SK-N-SH (cell line): ENCODE measurements around the gene CCDC178. TPM values are rescaled to one million over a fixed set of nuclear protein-coding genes. Genes with fewer than 3 reads are reported as not detected.

Experiments used
- CTCF ChIA-PET: fragments of 300-600, 350-600 bp; formaldehyde crosslinking; extraction: SDS; loops from one replicate; lab custom pipeline; 2021; lab: Yijun Ruan, JAX
- POLR2A ChIA-PET: fragments of 350-600 bp; sonication (Branson Sonifier 250); formaldehyde crosslinking; extraction: SDS; loops from one replicate; lab custom pipeline; 2020; ENCODE audit warnings: antibody characterized with exemption, inconsistent platforms; lab: Yijun Ruan, JAX
- DNase-seq: peaks from one replicate; pipeline ENCODE4 v3.0.0; 2012
- H2AFZ ChIP-seq: fragments of 200-600 bp; sonication (generic); 2 replicates; pipeline ENCODE4 v1.8.1; 2016; ENCODE audit warnings: antibody characterized with exemption, mild to moderate bottlenecking, low read depth
- H3F3A ChIP-seq: fragments of 200-600 bp; sonication (generic); replicated peaks from 2 replicates; pipeline ENCODE3; 2016; ENCODE audit warnings: antibody characterized with exemption, mild to moderate bottlenecking; ENCODE audit not compliant: insufficient read depth
- H3K27ac ChIP-seq, 2 experiments: fragments of 200-500 bp in 1 of 2; fragments of 200-600 bp in 1 of 2; sonication (Bioruptor generic) in 1 of 2; sonication (generic), shearing (Covaris generic) in 1 of 2; 2 replicates each; pipeline versions ENCODE4 v1.5.1 to v1.6.1; 2014 to 2016; ENCODE audit warnings: low read depth in 2 of 2, inconsistent platforms in 1 of 2, low read length in 1 of 2, mild to moderate bottlenecking in 1 of 2, mixed read lengths in 1 of 2
- H3K27me3 ChIP-seq: fragments of 200-600 bp; sonication (generic), shearing (Covaris generic); 2 replicates; pipeline ENCODE4 v1.6.1; 2016; ENCODE audit warnings: mixed run types; ENCODE audit not compliant: insufficient read depth
- H3K36me3 ChIP-seq, 2 experiments: fragments of 200-500 bp in 1 of 2; fragments of 200-600 bp in 1 of 2; sonication (Bioruptor generic) in 1 of 2; sonication (generic) in 1 of 2; replicated peaks in 1 of 2; 2 replicates each; pipeline versions ENCODE3 to v1.5.1; 2014 to 2016; ENCODE audit warnings: low read length in 1 of 2, mild to moderate bottlenecking in 1 of 2; ENCODE audit not compliant: insufficient read depth in 2 of 2, control insufficient read depth in 1 of 2
- H3K4me1 ChIP-seq, 2 experiments: fragments of 200-500 bp in 1 of 2; fragments of 200-600 bp in 1 of 2; sonication (Bioruptor generic) in 1 of 2; sonication (generic), shearing (Covaris generic) in 1 of 2; 2 replicates each; pipeline versions ENCODE4 v1.5.1 to v1.6.1; 2014 to 2016; ENCODE audit warnings: low read depth in 1 of 2, low read length in 1 of 2, mixed run types in 1 of 2; ENCODE audit not compliant: insufficient read depth in 2 of 2, control insufficient read depth in 1 of 2
- H3K4me2 ChIP-seq: fragments of 200-600 bp; sonication (generic), shearing (Covaris generic); 2 replicates; pipeline ENCODE4 v1.6.1; 2017; ENCODE audit warnings: mixed run types
- H3K4me3 ChIP-seq, 2 experiments: fragments of 200-500 bp in 1 of 2; fragments of 200-600 bp in 1 of 2; sonication (Bioruptor generic) in 1 of 2; sonication (generic), shearing (Covaris generic) in 1 of 2; 2 replicates each; pipeline versions ENCODE4 v1.5.1 to v1.8.1; 2014 to 2016; ENCODE audit warnings: low read depth in 2 of 2, inconsistent platforms in 1 of 2, low read length in 1 of 2, mild to moderate bottlenecking in 1 of 2, mixed read lengths in 1 of 2, moderate library complexity in 1 of 2
- H3K79me2 ChIP-seq: fragments of 200-600 bp; sonication (generic); 2 replicates; pipeline ENCODE4 v1.8.1; 2017; ENCODE audit warnings: mild to moderate bottlenecking; ENCODE audit not compliant: insufficient read depth
- H3K9ac ChIP-seq: fragments of 200-600 bp; sonication (generic); 2 replicates; pipeline ENCODE4 v1.6.1; 2017; ENCODE audit warnings: mixed run types
- H3K9me2 ChIP-seq: fragments of 200-600 bp; sonication (generic); 2 replicates; pipeline ENCODE4 v1.6.1; 2017; ENCODE audit warnings: mixed run types
- H3K9me3 ChIP-seq: fragments of 200-600 bp; sonication (generic); 2 replicates; pipeline ENCODE4 v1.6.1; 2017; ENCODE audit warnings: mixed run types, mild to moderate bottlenecking, moderate library complexity
- H4K20me1 ChIP-seq: fragments of 200-600 bp; sonication (generic); 2 replicates; pipeline ENCODE4 v1.6.1; 2017; ENCODE audit warnings: mild to moderate bottlenecking, mixed run types; ENCODE audit not compliant: insufficient read depth
- CHD2 ChIP-seq: fragments of 150-350 bp; IDR thresholded peaks from 2 replicates; pipeline ENCODE4 v1.6.1; 2018; ENCODE audit warnings: low read length; ENCODE audit not compliant: partially characterized antibody
- ELF1 ChIP-seq: IDR thresholded peaks from 2 replicates; pipeline ENCODE4 v1.4.0; 2012
- FOSL2 ChIP-seq: IDR thresholded peaks from 2 replicates; pipeline ENCODE4 v1.4.0; 2012; ENCODE audit warnings: low read depth, mild to moderate bottlenecking, moderate library complexity, borderline replicate concordance
- FOXJ3 ChIP-seq: sonication (generic); formaldehyde crosslinking; IDR thresholded peaks from 2 replicates; pipeline ENCODE4 v1.5.1; 2020; ENCODE audit warnings: mild to moderate bottlenecking, missing genetic modification reagents
- GABPA ChIP-seq: IDR thresholded peaks from 2 replicates; pipeline ENCODE4 v1.4.0; 2012; ENCODE audit warnings: low read depth, mild to moderate bottlenecking
- POLR2AphosphoS5 ChIP-seq: IDR thresholded peaks from 2 replicates; pipeline ENCODE4 v1.6.1; 2012; ENCODE audit warnings: low read depth, low read length
- SIN3A ChIP-seq: IDR thresholded peaks from 2 replicates; pipeline ENCODE4 v1.6.1; 2012; ENCODE audit warnings: low read depth, mild to moderate bottlenecking, low read length, moderate library complexity, borderline replicate concordance
- YY1 ChIP-seq: IDR thresholded peaks from 2 replicates; pipeline ENCODE4 v1.4.0; 2012; ENCODE audit warnings: low read depth, mild to moderate bottlenecking
- WGBS: methylation state at CpG from one replicate; pipeline ENCODE4 v1.1.6; 2017; ENCODE audit warnings: low lambda C conversion rate; 5-methylcytosine and 5-hydroxymethylcytosine counted together
- polyA plus RNA-seq, 3 experiments: library from polyadenylated mRNA; depleted of rRNA; stranded (reverse); fragments of >200 nt; gene quantifications; 2 replicates each; pipeline ENCODE4 v1.2.3, GENCODE V29; 2012
- TF ChIP-seq, protein P1 (sequence below): IDR thresholded peaks from 2 replicates; pipeline ENCODE4 v1.4.0; 2012; ENCODE audit warnings: low read depth
- TF ChIP-seq, protein P2 (sequence below): IDR thresholded peaks from 2 replicates; pipeline ENCODE4 v1.6.1; 2012; ENCODE audit warnings: mild to moderate bottlenecking, low read depth, low read length, moderate library complexity
- TF ChIP-seq, protein P3 (sequence below): fragments of 150-350 bp; IDR thresholded peaks from 2 replicates; pipeline ENCODE4 v1.6.1; 2016; ENCODE audit warnings: mild to moderate bottlenecking, low read depth, low read length
- TF ChIP-seq, protein P4 (sequence below): fragments of 150-350 bp; IDR thresholded peaks from 2 replicates; pipeline ENCODE4 v1.6.1; 2017; ENCODE audit warnings: antibody characterized with exemption, low read length, low read depth, borderline replicate concordance
- TF ChIP-seq, protein P5 (sequence below): IDR thresholded peaks from 2 replicates; pipeline ENCODE4 v1.4.0; 2012; ENCODE audit warnings: low read depth, borderline replicate concordance
- TF ChIP-seq, protein P6 (sequence below): IDR thresholded peaks from 2 replicates; pipeline ENCODE4; 2012

Gene CCDC178
- polyA plus RNA-seq, 1 of the 3 experiments (the other 2 are of a cell fraction) = not detected

DNA sequence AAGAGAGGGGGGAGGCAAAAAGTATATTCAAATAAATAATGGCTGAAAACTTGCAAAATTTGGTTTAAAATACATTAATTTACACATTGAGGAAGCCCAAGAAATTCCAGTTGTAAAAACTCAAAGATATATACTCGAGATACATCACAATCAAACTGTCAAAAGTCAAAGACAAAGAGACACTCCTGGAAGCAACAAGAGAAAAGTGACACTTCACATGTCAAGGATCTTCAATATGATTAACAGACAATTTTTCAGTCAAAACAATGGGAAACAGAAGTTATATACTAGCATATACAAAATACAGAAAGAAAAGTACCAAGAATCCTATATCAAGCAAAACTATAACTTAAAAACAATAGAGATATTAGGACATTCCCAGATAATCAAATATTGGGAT is 170.2 kb downstream of the CCDC178 start:
- ChIA-PET POLR2A (no interaction called here), CTCF (no interaction called here)
- H3K9me3 ChIP-seq = no peaks in the 10 kb centered on the region
- H4K20me1 ChIP-seq = no peaks in the 10 kb centered on the region
- H3K79me2 ChIP-seq = no peaks in the 10 kb centered on the region
- H3K9me2 ChIP-seq = no peaks in the 10 kb centered on the region
- H3K27me3 ChIP-seq = no peaks in the 10 kb centered on the region
- no peak for DNase-seq
- no peak overlapping the region for H3K27ac ChIP-seq
- H3K9ac ChIP-seq = no peak overlapping the region
- no peaks in the 10 kb centered on the region; a peak in 1 of 4 replicates for H3K4me1 ChIP-seq
- no peak overlapping the region for H3K4me3 ChIP-seq
- 6% methylated on average over 1 of the region's 1 CpG for WGBS
- H3K36me3 ChIP-seq = no peaks in the 10 kb centered on the region
- no peaks in the 10 kb centered on the region for H3F3A ChIP-seq
- H3K4me2 ChIP-seq = no peak overlapping the region
- no peak overlapping the region for H2AFZ ChIP-seq
- TF ChIP-seq, protein P1, sequence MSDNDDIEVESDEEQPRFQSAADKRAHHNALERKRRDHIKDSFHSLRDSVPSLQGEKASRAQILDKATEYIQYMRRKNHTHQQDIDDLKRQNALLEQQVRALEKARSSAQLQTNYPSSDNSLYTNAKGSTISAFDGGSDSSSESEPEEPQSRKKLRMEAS = no peak
- TF ChIP-seq CHD2 = no peak
- no peak for TF ChIP-seq SIN3A
- no peak for TF ChIP-seq FOSL2
- TF ChIP-seq, protein P2, sequence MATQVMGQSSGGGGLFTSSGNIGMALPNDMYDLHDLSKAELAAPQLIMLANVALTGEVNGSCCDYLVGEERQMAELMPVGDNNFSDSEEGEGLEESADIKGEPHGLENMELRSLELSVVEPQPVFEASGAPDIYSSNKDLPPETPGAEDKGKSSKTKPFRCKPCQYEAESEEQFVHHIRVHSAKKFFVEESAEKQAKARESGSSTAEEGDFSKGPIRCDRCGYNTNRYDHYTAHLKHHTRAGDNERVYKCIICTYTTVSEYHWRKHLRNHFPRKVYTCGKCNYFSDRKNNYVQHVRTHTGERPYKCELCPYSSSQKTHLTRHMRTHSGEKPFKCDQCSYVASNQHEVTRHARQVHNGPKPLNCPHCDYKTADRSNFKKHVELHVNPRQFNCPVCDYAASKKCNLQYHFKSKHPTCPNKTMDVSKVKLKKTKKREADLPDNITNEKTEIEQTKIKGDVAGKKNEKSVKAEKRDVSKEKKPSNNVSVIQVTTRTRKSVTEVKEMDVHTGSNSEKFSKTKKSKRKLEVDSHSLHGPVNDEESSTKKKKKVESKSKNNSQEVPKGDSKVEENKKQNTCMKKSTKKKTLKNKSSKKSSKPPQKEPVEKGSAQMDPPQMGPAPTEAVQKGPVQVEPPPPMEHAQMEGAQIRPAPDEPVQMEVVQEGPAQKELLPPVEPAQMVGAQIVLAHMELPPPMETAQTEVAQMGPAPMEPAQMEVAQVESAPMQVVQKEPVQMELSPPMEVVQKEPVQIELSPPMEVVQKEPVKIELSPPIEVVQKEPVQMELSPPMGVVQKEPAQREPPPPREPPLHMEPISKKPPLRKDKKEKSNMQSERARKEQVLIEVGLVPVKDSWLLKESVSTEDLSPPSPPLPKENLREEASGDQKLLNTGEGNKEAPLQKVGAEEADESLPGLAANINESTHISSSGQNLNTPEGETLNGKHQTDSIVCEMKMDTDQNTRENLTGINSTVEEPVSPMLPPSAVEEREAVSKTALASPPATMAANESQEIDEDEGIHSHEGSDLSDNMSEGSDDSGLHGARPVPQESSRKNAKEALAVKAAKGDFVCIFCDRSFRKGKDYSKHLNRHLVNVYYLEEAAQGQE = no peak
- TF ChIP-seq, protein P3, sequence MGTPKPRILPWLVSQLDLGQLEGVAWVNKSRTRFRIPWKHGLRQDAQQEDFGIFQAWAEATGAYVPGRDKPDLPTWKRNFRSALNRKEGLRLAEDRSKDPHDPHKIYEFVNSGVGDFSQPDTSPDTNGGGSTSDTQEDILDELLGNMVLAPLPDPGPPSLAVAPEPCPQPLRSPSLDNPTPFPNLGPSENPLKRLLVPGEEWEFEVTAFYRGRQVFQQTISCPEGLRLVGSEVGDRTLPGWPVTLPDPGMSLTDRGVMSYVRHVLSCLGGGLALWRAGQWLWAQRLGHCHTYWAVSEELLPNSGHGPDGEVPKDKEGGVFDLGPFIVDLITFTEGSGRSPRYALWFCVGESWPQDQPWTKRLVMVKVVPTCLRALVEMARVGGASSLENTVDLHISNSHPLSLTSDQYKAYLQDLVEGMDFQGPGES = no peak
- no peak for TF ChIP-seq ELF1
- TF ChIP-seq YY1 = no peak
- no peak for TF ChIP-seq FOXJ3 (CRISPR knock-in tag)
- TF ChIP-seq POLR2AphosphoS5 = no peak
- TF ChIP-seq, protein P4, sequence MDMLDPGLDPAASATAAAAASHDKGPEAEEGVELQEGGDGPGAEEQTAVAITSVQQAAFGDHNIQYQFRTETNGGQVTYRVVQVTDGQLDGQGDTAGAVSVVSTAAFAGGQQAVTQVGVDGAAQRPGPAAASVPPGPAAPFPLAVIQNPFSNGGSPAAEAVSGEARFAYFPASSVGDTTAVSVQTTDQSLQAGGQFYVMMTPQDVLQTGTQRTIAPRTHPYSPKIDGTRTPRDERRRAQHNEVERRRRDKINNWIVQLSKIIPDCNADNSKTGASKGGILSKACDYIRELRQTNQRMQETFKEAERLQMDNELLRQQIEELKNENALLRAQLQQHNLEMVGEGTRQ = no peak
- TF ChIP-seq, protein P5, sequence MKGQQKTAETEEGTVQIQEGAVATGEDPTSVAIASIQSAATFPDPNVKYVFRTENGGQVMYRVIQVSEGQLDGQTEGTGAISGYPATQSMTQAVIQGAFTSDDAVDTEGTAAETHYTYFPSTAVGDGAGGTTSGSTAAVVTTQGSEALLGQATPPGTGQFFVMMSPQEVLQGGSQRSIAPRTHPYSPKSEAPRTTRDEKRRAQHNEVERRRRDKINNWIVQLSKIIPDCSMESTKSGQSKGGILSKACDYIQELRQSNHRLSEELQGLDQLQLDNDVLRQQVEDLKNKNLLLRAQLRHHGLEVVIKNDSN = no peak
- no peak for TF ChIP-seq GABPA
- TF ChIP-seq, protein P6, sequence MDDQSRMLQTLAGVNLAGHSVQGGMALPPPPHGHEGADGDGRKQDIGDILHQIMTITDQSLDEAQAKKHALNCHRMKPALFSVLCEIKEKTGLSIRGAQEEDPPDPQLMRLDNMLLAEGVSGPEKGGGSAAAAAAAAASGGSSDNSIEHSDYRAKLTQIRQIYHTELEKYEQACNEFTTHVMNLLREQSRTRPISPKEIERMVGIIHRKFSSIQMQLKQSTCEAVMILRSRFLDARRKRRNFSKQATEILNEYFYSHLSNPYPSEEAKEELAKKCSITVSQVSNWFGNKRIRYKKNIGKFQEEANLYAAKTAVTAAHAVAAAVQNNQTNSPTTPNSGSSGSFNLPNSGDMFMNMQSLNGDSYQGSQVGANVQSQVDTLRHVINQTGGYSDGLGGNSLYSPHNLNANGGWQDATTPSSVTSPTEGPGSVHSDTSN = no peak
